ENCODE measurements around the gene AGAP3. TPM values are rescaled to one million over a fixed set of nuclear protein-coding genes. Genes with fewer than 3 reads are reported as not detected.

AGAP3 gene
- total RNA-seq, 1 experiment from 2014 or later = 103 TPM

GRCh38 chr7:151065516-151065915 lies 20.8 kb upstream of the AGAP3 start:
- no peaks in the 10 kb centered on the region for H3K9me3 ChIP-seq (ENCODE audit: control insufficient read depth, insufficient read depth, low read depth, low read length)
- H3K4me1 ChIP-seq (ENCODE audit: control insufficient read depth, insufficient read depth, low read length) = peaks cover 24% of the 10 kb centered on the region
- no peak overlapping the region for H3K4me3 ChIP-seq (ENCODE audit: low read depth in 2 of 2, low read length in 2 of 2)
- TF ChIP-seq CTCF (IDR thresholded peaks at IDR 0.05) (no peak), TCF7L2 (IDR thresholded peaks at IDR 0.05; ENCODE audit: low read depth, low read length) (no peak), REST (IDR thresholded peaks at IDR 0.05; ENCODE audit: insufficient read depth in 1 of 2, low read depth in 2 of 2, low read length in 1 of 2) (no peak), POLR2AphosphoS5 (IDR thresholded peaks at IDR 0.05; ENCODE audit: low read depth, low read length) (no peak), SIN3A (IDR thresholded peaks at IDR 0.05; ENCODE audit: borderline replicate concordance, insufficient read depth, low read depth, low read length) (no peak)
- in situ Hi-C loops (cut with HindIII; ENCODE audit: low pct_unique_long_range_greater_than_20kb, low sequenced_read_pairs) (no loop called here), intact Hi-C loops (cut with micrococcal nuclease; ENCODE audit: unreplicated experiment) (no loop called here)
- DNase-seq (ENCODE audit: low read depth, low spot score) (no peak), ATAC-seq (no peak)
- no peaks in the 10 kb centered on the region for H3K27me3 ChIP-seq (ENCODE audit: control insufficient read depth, insufficient read depth, low read length)
- H3K36me3 ChIP-seq (ENCODE audit: control insufficient read depth, insufficient read depth, low read length) = peaks cover 24% of the 10 kb centered on the region
- ChIA-PET CTCF (no interaction called here), POLR2A (no interaction called here)
- no TSS peak for BruUV-seq (replicated peaks)
- H3K27ac ChIP-seq (ENCODE audit: low read length) = no peak overlapping the region

GRCh38 chr7:151066273-151066974 lies 19.9 kb upstream of the AGAP3 start:
- peaks cover 24% of the 10 kb centered on the region for H3K36me3 ChIP-seq (ENCODE audit: control insufficient read depth, insufficient read depth, low read length)
- ChIA-PET POLR2A (no interaction called here), CTCF (no interaction called here)
- no peak overlapping the region for H3K27ac ChIP-seq (ENCODE audit: low read length)
- ATAC-seq = no peak
- no TSS peak for BruUV-seq (replicated peaks)
- no peaks in the 10 kb centered on the region for H3K9me3 ChIP-seq (ENCODE audit: control insufficient read depth, insufficient read depth, low read depth, low read length)
- peaks cover 17% of the 10 kb centered on the region for H3K4me1 ChIP-seq (ENCODE audit: control insufficient read depth, insufficient read depth, low read length)
- TF ChIP-seq POLR2AphosphoS5 (IDR thresholded peaks at IDR 0.05; ENCODE audit: low read depth, low read length) (no peak), TCF7L2 (IDR thresholded peaks at IDR 0.05; ENCODE audit: low read depth, low read length) (no peak), SIN3A (IDR thresholded peaks at IDR 0.05; ENCODE audit: borderline replicate concordance, insufficient read depth, low read depth, low read length) (no peak), CTCF (IDR thresholded peaks at IDR 0.05) (no peak), REST (IDR thresholded peaks at IDR 0.05; ENCODE audit: insufficient read depth in 1 of 2, low read depth in 2 of 2, low read length in 1 of 2) (no peak)
- intact Hi-C loops (cut with micrococcal nuclease; ENCODE audit: unreplicated experiment) = no loop called here
- no peaks in the 10 kb centered on the region for H3K27me3 ChIP-seq (ENCODE audit: control insufficient read depth, insufficient read depth, low read length)
- H3K4me3 ChIP-seq (ENCODE audit: low read depth in 2 of 2, low read length in 2 of 2) = no peak overlapping the region
- in situ Hi-C loops (cut with HindIII; ENCODE audit: low pct_unique_long_range_greater_than_20kb, low sequenced_read_pairs) = no loop called here
- no peak for DNase-seq (ENCODE audit: low read depth, low spot score)

Measured in Panc1 (cell line).